Fibroblast of pulmonary artery (primary cell): ENCODE data around the gene INTS6.

ENCODE experiments used
- DNase-seq: peaks from one replicate; pipeline ENCODE4 v3.0.0-alpha.2; 2010; ENCODE audit warnings: low read depth
- H3K4me3 ChIP-seq: replicated peaks from 2 replicates; pipeline ENCODE4 v1.5.1; 2011; ENCODE audit warnings: low read depth, mild to moderate bottlenecking, control low read depth, low read length, moderate library complexity
- TF ChIP-seq, protein P1 (sequence below): IDR thresholded peaks from 2 replicates; pipeline ENCODE4 v1.5.1; 2011; ENCODE audit warnings: mild to moderate bottlenecking, control low read depth, low read length, inconsistent platforms; ENCODE audit errors: missing control alignments

INTS6 gene

DNA sequence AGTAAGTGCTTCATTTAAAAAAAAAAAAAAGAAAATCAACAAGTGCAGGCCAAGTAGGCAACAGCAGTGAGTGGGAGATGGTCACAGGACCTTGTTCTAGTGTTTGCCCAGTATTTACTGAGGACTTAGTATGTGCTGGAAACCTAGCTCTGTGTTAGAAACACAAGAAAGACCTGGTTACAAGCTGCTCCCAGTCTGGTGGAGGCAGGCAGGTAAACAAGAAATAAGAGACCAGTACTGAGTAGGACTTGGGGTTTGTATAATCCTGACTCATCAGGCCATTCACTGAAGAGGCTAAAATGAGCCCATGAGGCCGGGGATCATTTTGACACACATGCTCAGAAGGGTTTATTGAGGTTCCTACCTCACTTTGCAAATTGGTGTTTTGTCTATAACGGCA is 134.8 kb downstream of the INTS6 start:
- no peak for DNase-seq
- TF ChIP-seq, protein P1, sequence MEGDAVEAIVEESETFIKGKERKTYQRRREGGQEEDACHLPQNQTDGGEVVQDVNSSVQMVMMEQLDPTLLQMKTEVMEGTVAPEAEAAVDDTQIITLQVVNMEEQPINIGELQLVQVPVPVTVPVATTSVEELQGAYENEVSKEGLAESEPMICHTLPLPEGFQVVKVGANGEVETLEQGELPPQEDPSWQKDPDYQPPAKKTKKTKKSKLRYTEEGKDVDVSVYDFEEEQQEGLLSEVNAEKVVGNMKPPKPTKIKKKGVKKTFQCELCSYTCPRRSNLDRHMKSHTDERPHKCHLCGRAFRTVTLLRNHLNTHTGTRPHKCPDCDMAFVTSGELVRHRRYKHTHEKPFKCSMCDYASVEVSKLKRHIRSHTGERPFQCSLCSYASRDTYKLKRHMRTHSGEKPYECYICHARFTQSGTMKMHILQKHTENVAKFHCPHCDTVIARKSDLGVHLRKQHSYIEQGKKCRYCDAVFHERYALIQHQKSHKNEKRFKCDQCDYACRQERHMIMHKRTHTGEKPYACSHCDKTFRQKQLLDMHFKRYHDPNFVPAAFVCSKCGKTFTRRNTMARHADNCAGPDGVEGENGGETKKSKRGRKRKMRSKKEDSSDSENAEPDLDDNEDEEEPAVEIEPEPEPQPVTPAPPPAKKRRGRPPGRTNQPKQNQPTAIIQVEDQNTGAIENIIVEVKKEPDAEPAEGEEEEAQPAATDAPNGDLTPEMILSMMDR, result no peak
- H3K4me3 ChIP-seq, result no peak overlapping the region

DNA sequence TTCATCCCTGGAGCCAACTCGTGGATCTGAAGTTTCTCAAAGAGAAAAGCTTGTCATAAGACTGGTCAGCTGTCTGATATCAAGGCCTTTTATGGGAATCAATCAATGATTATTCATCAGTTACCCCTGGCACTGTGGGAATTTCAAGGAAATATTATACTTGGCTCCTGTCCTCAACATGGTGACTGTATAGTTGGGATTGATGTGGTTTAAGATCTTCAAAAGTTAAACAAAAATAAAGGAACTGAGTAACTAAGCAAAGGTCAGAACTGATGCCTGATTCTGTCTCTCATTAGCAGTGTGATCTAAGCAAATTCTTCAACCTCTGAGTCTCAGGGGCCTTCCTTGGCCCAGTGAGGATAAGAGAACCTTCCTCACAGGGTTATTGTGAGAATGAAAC is 135.6 kb downstream of the INTS6 start:
- DNase-seq, result no peak
- H3K4me3 ChIP-seq, result no peak overlapping the region
- TF ChIP-seq, protein P1, result no peak

DNA sequence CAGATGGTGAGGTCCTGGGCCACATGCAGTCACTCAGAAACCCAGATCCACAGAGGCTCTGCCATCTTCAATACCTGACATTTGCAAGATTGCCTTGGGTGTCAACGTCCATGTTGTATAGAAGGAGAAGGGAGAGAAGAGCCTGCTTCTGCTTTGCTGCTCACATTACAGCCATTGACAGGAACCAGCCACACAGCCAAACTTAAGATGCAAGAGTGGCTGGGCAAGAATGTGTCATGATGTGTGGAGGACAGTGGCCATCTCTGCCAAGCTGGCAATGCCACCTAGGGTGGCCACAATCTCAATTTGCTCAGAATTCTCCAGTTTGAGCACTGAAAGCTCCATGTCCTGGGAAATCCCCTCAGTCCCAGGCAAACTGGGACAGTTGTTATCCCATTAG is 139.2 kb downstream of the INTS6 start:
- no peak for DNase-seq
- H3K4me3 ChIP-seq, result no peak overlapping the region
- TF ChIP-seq, protein P1, result no peak

DNA sequence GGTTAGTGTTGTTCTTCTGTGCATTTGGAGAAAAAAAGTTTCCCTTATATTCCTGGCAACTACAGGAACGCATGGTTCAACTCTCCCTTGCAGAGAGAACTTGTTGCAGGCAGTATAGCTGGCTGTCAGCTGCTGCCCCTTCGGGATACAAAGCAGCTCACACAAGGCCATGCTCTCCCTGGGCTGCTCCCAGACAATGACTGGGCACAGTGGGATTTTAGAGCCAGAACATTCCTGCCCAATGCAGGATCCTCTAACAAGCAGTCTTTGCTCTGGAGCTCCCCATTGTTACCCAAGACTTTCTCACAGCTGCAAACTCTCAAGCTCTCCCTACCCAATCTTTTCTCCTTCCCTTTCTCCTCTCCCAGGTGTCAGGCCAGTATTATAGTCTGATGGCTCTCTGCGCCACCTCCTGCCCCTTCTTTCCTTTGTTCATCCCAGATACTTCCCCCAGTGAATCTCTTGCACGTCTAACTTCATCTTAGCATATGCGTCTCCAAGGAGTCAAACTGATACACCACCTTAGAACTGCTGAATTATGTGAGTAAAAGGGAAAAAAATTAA is 140.8 kb downstream of the INTS6 start:
- TF ChIP-seq, protein P1, result no peak
- DNase-seq, result no peak
- H3K4me3 ChIP-seq, result no peak overlapping the region
